ENCODE data around the gene IL31. TPM values are rescaled to one million over a fixed set of nuclear protein-coding genes. Genes with fewer than 3 reads are reported as not detected.

Gene IL31
- total RNA-seq, 1 experiment from 2014 or later: not detected

DNA sequence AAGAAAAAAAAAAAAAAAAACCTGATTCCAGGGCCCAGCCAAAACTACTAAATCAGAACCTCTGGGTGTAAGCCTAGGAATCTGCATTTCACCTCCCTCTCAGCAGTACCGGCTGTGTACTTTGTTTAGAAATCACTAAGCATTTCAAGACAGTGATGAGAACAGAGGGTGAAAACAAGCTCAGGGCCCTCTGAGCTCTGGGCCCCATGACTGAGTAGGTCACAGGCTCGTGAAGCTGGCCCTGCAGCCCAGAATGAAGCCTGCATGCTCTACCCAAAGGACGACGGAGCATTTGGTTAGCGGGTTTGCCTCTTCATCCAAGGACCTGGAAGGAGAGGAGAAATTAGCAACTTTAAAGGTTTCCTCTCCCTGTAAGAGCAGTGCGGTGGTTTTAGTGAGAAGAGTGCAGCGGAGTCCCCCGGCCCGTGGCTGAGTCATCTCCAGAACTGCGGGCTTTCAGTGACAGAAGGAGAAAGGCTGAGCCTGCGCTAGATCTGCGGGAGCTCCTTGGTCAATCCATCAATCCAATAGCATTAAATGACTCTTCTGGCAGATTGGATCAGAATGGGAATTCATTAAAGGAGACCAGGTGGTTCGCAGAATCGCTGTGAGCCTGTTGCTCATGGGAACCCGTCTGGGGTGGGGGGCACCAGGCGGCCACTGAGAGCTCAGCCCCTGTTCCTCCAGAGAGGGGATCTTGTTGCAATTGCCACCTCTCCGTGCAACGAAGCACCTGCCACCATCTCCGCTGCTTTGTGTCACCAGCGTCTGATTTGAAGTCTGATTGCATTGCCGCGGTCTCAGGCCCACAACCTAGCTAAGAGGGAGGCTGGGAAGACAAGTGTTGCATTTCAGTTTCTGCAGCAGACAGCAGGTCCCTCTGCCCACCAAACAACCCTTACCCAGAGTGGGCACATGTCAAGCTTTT lies 7.3 kb downstream of the IL31 start:
- ChIA-PET POLR2A (interaction anchor here (0.5 to 0.6 kb wide), 2 partner anchors 88 to 192 kb away, joined by 3 read pairs; no protein-coding TSS in a partner anchor), CTCF (no interaction called here)
- TF ChIP-seq, protein P1, sequence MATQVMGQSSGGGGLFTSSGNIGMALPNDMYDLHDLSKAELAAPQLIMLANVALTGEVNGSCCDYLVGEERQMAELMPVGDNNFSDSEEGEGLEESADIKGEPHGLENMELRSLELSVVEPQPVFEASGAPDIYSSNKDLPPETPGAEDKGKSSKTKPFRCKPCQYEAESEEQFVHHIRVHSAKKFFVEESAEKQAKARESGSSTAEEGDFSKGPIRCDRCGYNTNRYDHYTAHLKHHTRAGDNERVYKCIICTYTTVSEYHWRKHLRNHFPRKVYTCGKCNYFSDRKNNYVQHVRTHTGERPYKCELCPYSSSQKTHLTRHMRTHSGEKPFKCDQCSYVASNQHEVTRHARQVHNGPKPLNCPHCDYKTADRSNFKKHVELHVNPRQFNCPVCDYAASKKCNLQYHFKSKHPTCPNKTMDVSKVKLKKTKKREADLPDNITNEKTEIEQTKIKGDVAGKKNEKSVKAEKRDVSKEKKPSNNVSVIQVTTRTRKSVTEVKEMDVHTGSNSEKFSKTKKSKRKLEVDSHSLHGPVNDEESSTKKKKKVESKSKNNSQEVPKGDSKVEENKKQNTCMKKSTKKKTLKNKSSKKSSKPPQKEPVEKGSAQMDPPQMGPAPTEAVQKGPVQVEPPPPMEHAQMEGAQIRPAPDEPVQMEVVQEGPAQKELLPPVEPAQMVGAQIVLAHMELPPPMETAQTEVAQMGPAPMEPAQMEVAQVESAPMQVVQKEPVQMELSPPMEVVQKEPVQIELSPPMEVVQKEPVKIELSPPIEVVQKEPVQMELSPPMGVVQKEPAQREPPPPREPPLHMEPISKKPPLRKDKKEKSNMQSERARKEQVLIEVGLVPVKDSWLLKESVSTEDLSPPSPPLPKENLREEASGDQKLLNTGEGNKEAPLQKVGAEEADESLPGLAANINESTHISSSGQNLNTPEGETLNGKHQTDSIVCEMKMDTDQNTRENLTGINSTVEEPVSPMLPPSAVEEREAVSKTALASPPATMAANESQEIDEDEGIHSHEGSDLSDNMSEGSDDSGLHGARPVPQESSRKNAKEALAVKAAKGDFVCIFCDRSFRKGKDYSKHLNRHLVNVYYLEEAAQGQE (IDR thresholded peaks at IDR 0.05; ENCODE audit: insufficient read depth in 1 of 2, low read depth in 2 of 2, low read length in 1 of 2): no peak
- TF ChIP-seq SIN3A (IDR thresholded peaks at IDR 0.05; ENCODE audit: borderline replicate concordance, insufficient read depth, low read depth, low read length) (no peak), TCF7L2 (IDR thresholded peaks at IDR 0.05; ENCODE audit: low read depth, low read length) (no peak), POLR2AphosphoS5 (IDR thresholded peaks at IDR 0.05; ENCODE audit: low read depth, low read length) (no peak)
- TF ChIP-seq, protein P2, sequence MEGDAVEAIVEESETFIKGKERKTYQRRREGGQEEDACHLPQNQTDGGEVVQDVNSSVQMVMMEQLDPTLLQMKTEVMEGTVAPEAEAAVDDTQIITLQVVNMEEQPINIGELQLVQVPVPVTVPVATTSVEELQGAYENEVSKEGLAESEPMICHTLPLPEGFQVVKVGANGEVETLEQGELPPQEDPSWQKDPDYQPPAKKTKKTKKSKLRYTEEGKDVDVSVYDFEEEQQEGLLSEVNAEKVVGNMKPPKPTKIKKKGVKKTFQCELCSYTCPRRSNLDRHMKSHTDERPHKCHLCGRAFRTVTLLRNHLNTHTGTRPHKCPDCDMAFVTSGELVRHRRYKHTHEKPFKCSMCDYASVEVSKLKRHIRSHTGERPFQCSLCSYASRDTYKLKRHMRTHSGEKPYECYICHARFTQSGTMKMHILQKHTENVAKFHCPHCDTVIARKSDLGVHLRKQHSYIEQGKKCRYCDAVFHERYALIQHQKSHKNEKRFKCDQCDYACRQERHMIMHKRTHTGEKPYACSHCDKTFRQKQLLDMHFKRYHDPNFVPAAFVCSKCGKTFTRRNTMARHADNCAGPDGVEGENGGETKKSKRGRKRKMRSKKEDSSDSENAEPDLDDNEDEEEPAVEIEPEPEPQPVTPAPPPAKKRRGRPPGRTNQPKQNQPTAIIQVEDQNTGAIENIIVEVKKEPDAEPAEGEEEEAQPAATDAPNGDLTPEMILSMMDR (IDR thresholded peaks at IDR 0.05): no peak
- H3K27ac ChIP-seq (ENCODE audit: low read length): no peak overlapping the region
- no peaks in the 10 kb centered on the region for H3K27me3 ChIP-seq (ENCODE audit: control insufficient read depth, insufficient read depth, low read length)
- no peaks in the 10 kb centered on the region for H3K4me1 ChIP-seq (ENCODE audit: control insufficient read depth, insufficient read depth, low read length)
- H3K36me3 ChIP-seq (ENCODE audit: control insufficient read depth, insufficient read depth, low read length): no peaks in the 10 kb centered on the region
- H3K4me3 ChIP-seq (ENCODE audit: low read depth in 2 of 2, low read length in 2 of 2): no peak overlapping the region
- BruUV-seq (replicated peaks): no TSS peak
- no peak for DNase-seq (ENCODE audit: low read depth, low spot score)
- ATAC-seq: no peak
- in situ Hi-C loops (cut with HindIII; ENCODE audit: low pct_unique_long_range_greater_than_20kb, low sequenced_read_pairs): no loop called here
- H3K9me3 ChIP-seq (ENCODE audit: control insufficient read depth, insufficient read depth, low read depth, low read length): no peaks in the 10 kb centered on the region
- intact Hi-C loops (cut with micrococcal nuclease; ENCODE audit: unreplicated experiment): no loop called here

DNA sequence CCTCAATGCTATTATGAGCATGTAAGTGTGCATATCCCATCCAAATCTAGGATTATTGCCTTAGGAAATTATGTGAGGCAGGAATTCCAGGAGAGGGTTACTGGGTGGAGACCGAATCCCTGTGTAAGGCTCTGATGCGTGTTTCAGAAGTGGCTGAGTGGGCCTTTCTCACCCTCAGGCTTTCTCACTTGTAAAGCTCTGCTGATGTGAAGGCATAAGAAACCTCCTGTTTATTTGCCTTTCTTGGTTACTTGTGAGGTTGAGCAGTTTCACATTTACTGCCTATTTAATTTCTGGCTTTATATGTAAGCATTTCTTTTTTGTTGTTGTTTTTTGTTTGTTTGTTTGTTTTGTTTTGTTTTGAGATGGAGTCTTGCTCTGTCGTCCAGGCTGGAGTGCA lies 11.0 kb downstream of the IL31 start:
- Histone ChIP-seq H3K36me3 (ENCODE audit: control insufficient read depth, insufficient read depth, low read length) (no peaks in the 10 kb centered on the region), H3K27ac (ENCODE audit: low read length) (no peak overlapping the region), H3K4me1 (ENCODE audit: control insufficient read depth, insufficient read depth, low read length) (no peaks in the 10 kb centered on the region), H3K9me3 (ENCODE audit: control insufficient read depth, insufficient read depth, low read depth, low read length) (no peaks in the 10 kb centered on the region), H3K4me3 (ENCODE audit: low read depth in 2 of 2, low read length in 2 of 2) (no peak overlapping the region), H3K27me3 (ENCODE audit: control insufficient read depth, insufficient read depth, low read length) (no peaks in the 10 kb centered on the region)
- CTCF ChIA-PET: interaction anchor here (0.6 kb wide), 1 partner anchor 40 kb away, joined by 3 read pairs; no protein-coding TSS in a partner anchor
- in situ Hi-C loops (cut with HindIII; ENCODE audit: low pct_unique_long_range_greater_than_20kb, low sequenced_read_pairs): no loop called here
- TF ChIP-seq POLR2AphosphoS5 (IDR thresholded peaks at IDR 0.05; ENCODE audit: low read depth, low read length): no peak
- TF ChIP-seq, protein P1 (IDR thresholded peaks at IDR 0.05; ENCODE audit: insufficient read depth in 1 of 2, low read depth in 2 of 2, low read length in 1 of 2): no peak
- no peak for TF ChIP-seq TCF7L2 (IDR thresholded peaks at IDR 0.05; ENCODE audit: low read depth, low read length)
- no peak for TF ChIP-seq SIN3A (IDR thresholded peaks at IDR 0.05; ENCODE audit: borderline replicate concordance, insufficient read depth, low read depth, low read length)
- TF ChIP-seq, protein P2 (IDR thresholded peaks at IDR 0.05): no peak
- intact Hi-C loops (cut with micrococcal nuclease; ENCODE audit: unreplicated experiment): no loop called here
- DNase-seq (ENCODE audit: low read depth, low spot score): no peak
- BruUV-seq (replicated peaks): no TSS peak
- no peak for ATAC-seq
- POLR2A ChIA-PET: no interaction called here
